Epithelial cell of proximal tubule (primary cell): Measurements from ENCODE around the gene SMIM5. TPM values are rescaled to one million over a fixed set of nuclear protein-coding genes. Genes with fewer than 3 reads are reported as not detected.

Source experiments
- DNase-seq: peaks from one replicate; pipeline ENCODE4 v3.0.0-alpha.2; 2011; ENCODE audit warnings: low read depth
- H3K4me3 ChIP-seq: 2 replicates; pipeline ENCODE4 v1.5.1; 2011; ENCODE audit warnings: low read depth, mild to moderate bottlenecking, low read length
- total RNA-seq: library from RNA; depleted of rRNA; stranded (reverse); fragments of >200 nt; gene quantifications from 2 replicates; pipeline ENCODE4 v1.2.3, GENCODE V29; 2015
- TF ChIP-seq, protein P1 (sequence below): conservative IDR thresholded peaks from 2 replicates; pipeline ENCODE4 v1.5.1; 2012; ENCODE audit warnings: low read depth, mild to moderate bottlenecking, low read length

Gene SMIM5
- total RNA-seq, 1 donor from 2014 or later = 0.63 TPM

DNA sequence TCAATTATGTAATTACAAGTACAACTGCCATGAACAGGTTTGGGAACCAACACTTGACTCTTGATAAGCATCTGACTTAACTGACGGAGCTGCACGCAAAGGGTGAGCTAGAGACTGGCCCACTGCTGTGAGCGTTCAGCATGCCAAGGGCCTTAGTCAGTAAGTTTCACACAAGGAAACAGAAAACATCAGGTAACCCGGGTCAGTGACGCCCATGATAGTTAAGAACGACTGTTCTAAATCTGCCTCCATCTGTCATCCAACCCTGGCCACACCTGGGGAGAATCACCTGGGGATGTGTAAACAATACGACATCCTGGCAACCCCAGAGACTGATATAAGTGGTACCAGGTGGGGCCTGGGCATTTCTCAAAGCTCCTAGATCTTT lies 12.3 kb downstream of the SMIM5 start:
- peak overlapping the region; percentile 29 for H3K4me3 ChIP-seq
- peak; percentile 84 for DNase-seq
- TF ChIP-seq, protein P1, sequence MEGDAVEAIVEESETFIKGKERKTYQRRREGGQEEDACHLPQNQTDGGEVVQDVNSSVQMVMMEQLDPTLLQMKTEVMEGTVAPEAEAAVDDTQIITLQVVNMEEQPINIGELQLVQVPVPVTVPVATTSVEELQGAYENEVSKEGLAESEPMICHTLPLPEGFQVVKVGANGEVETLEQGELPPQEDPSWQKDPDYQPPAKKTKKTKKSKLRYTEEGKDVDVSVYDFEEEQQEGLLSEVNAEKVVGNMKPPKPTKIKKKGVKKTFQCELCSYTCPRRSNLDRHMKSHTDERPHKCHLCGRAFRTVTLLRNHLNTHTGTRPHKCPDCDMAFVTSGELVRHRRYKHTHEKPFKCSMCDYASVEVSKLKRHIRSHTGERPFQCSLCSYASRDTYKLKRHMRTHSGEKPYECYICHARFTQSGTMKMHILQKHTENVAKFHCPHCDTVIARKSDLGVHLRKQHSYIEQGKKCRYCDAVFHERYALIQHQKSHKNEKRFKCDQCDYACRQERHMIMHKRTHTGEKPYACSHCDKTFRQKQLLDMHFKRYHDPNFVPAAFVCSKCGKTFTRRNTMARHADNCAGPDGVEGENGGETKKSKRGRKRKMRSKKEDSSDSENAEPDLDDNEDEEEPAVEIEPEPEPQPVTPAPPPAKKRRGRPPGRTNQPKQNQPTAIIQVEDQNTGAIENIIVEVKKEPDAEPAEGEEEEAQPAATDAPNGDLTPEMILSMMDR = no peak

- DNase-seq = peak; percentile 64
- TF ChIP-seq, protein P1 = no peak
- H3K4me3 ChIP-seq = peak overlapping the region; percentile 45
These were observed 12.8 kb downstream of the SMIM5 start for GRCh38 chr17:75645889-75646637.

DNA sequence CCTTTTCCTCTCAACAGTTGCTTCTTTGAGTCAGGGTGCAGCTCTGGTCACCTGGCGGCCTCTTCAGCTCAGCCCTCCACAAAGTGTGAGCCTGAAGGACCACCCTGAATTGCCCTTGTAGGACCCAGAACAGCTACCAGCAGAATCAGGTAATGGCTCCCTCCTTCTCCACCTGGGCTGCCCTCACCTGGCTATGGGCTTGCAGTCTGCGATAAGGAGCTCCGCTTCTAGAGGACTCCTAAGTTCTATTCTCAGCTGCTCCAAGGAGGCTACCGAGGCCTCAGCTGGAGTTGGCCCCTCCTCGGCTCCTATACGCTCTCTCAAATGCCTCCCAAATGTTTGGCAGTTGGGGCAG lies 13.4 kb downstream of the SMIM5 start:
- no peak for DNase-seq
- TF ChIP-seq, protein P1 = no peak
- H3K4me3 ChIP-seq = peak overlapping the region; percentile 45

DNA sequence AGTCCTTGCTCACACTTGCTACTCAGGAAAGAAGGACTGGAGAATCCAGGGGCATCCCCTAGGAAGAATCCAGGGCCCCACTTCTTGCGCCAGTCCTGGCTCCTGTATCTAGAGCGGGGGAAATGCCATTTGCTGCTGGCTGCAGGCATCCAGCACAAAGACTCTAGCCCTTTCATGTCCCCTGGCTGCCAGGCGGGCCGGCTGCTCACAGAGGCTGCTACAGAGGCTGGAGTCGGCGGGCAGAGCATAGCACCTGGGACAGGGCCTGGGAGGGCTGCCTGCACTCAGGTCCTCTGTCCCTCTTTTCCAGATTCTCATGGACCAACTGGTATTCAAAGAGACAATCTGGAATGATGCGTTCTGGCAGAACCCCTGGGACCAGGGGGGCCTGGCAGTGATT lies 13.8 kb downstream of the SMIM5 start:
- TF ChIP-seq, protein P1 = no peak
- no peak overlapping the region for H3K4me3 ChIP-seq
- DNase-seq = no peak

DNA sequence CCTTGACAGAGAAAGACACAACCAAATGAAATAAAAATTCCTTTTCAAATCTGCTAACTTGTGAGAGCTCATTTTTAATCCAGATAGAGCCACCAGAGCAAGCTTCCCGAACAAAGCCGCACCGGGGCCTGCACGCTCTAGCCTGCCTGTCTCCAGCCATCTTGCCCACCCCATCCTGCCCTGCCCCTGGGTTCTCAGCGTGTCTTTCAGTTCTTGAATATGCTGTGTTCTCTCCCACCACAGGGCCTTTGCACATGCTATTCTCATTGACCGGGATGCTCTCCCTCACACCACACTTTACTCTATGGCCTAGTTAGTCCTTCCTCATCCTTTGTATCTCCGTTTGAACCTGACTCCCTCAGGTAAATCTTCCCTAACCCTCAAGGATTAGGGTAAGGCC lies 14.7 kb downstream of the SMIM5 start:
- no peak overlapping the region for H3K4me3 ChIP-seq
- TF ChIP-seq, protein P1 = no peak
- no peak for DNase-seq

DNA sequence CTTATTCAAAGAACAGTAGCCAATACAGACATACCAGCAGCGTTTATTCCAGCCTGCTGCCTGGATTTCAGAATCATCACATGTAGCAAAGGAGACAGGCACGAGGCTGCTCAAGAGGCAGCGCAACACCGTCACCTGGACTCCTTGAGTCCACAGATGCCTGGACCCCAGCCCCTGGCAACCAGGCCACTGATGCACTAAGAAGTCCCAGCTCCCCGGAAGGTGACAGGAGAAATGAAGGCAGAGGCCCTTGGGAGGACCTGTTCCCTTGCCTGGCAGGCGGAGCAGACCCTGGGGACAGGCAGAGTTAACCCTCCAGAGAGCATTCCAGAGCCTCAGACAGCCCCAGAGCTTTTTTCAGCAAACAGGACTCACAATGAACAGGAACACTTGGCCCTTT lies 16.5 kb downstream of the SMIM5 start:
- TF ChIP-seq, protein P1 = no peak
- H3K4me3 ChIP-seq = no peak overlapping the region
- no peak for DNase-seq

DNA sequence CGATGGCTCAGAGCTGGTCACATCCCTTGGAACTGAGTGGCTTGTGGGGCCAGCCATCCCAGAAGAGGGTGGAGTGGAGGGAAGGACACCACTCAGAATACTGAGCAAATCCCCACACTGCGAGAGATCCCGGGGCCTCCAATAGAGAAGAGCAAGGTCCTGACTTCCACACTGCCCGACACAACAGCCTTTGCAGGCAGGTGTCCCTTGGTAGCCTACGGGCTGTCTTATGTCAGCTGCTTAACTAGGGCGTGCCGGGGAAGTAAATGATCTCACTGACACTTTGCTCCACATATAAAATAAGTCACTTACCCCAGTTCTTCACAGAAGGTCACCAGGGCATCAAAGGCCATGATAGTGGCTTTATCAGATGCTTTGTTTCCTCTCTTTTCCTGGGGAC lies 17.6 kb downstream of the SMIM5 start:
- H3K4me3 ChIP-seq = no peak overlapping the region
- DNase-seq = no peak
- TF ChIP-seq, protein P1 = no peak
